SK-N-SH (cell line): ENCODE measurements around the gene PGM5.

Source experiments
- EP300 ChIP-seq, 2 experiments: IDR thresholded peaks; 2 replicates each; pipeline versions ENCODE4 v1.4.0 to v1.6.1; 2012; ENCODE audit warnings: borderline replicate concordance in 1 of 2, low read depth in 1 of 2, low read length in 1 of 2
- FOSL2 ChIP-seq: IDR thresholded peaks from 2 replicates; pipeline ENCODE4 v1.4.0; 2012; ENCODE audit warnings: low read depth, mild to moderate bottlenecking, moderate library complexity, borderline replicate concordance
- FOXM1 ChIP-seq: IDR thresholded peaks from 2 replicates; pipeline ENCODE4 v1.4.0; 2012; ENCODE audit warnings: low read depth, mild to moderate bottlenecking
- MEF2A ChIP-seq: IDR thresholded peaks from 2 replicates; pipeline ENCODE4 v1.4.0; 2012; ENCODE audit warnings: low read depth, borderline replicate concordance
- MXI1 ChIP-seq: IDR thresholded peaks from 2 replicates; pipeline ENCODE4 v1.6.1; 2012; ENCODE audit warnings: mild to moderate bottlenecking, low read depth, low read length, improper control_type of control experiment
- POLR2AphosphoS5 ChIP-seq: IDR thresholded peaks from 2 replicates; pipeline ENCODE4 v1.6.1; 2012; ENCODE audit warnings: low read depth, low read length
- TAF1 ChIP-seq: IDR thresholded peaks from 2 replicates; pipeline ENCODE4 v1.6.1; 2012; ENCODE audit warnings: low read depth, mild to moderate bottlenecking, low read length, moderate library complexity, borderline replicate concordance
- TF ChIP-seq, protein P1 (sequence below): IDR thresholded peaks from 2 replicates; pipeline ENCODE4 v1.6.1; 2012; ENCODE audit warnings: mild to moderate bottlenecking, low read depth, low read length, moderate library complexity
- TF ChIP-seq, protein P2 (sequence below): fragments of 150-350 bp; IDR thresholded peaks from 2 replicates; pipeline ENCODE4 v1.6.1; 2016; ENCODE audit warnings: mild to moderate bottlenecking, low read depth, low read length
- TF ChIP-seq, protein P3 (sequence below): fragments of 200-600 bp; sonication (generic); IDR thresholded peaks from 2 replicates; pipeline ENCODE4 v1.6.1; 2017; ENCODE audit warnings: antibody characterized with exemption, mild to moderate bottlenecking, moderate library complexity
- TF ChIP-seq, protein P4 (sequence below): fragments of 150-350 bp; IDR thresholded peaks from 2 replicates; pipeline ENCODE4 v1.6.1; 2017; ENCODE audit warnings: antibody characterized with exemption, low read length, low read depth, borderline replicate concordance
- TF ChIP-seq, protein P5 (sequence below): IDR thresholded peaks from 2 replicates; pipeline ENCODE4 v1.4.0; 2012; ENCODE audit warnings: low read depth, borderline replicate concordance
- TF ChIP-seq, protein P6 (sequence below): IDR thresholded peaks from 2 replicates; pipeline ENCODE4 v1.4.0; 2012; ENCODE audit warnings: low read depth, borderline replicate concordance

DNA sequence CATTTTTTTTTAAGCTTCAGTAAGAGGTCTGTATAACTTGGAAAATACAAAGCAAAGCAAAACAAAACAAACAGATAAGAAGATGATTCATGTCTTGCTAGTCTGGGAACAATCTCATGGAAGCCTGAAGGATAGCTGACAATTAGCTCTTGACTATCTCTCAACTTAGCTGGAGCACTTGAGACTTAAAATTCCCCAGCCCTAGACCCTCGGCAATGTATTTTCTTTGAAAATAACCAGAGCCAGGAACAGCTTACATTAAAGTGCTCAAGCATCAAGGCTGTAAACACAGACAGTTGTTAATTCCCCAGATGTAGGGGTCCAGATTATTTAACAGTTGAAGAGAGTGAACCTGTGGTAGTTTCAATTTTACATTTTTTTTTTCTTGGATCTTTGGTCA lies 101.4 kb downstream of the PGM5 start:
- TF ChIP-seq, protein P1, sequence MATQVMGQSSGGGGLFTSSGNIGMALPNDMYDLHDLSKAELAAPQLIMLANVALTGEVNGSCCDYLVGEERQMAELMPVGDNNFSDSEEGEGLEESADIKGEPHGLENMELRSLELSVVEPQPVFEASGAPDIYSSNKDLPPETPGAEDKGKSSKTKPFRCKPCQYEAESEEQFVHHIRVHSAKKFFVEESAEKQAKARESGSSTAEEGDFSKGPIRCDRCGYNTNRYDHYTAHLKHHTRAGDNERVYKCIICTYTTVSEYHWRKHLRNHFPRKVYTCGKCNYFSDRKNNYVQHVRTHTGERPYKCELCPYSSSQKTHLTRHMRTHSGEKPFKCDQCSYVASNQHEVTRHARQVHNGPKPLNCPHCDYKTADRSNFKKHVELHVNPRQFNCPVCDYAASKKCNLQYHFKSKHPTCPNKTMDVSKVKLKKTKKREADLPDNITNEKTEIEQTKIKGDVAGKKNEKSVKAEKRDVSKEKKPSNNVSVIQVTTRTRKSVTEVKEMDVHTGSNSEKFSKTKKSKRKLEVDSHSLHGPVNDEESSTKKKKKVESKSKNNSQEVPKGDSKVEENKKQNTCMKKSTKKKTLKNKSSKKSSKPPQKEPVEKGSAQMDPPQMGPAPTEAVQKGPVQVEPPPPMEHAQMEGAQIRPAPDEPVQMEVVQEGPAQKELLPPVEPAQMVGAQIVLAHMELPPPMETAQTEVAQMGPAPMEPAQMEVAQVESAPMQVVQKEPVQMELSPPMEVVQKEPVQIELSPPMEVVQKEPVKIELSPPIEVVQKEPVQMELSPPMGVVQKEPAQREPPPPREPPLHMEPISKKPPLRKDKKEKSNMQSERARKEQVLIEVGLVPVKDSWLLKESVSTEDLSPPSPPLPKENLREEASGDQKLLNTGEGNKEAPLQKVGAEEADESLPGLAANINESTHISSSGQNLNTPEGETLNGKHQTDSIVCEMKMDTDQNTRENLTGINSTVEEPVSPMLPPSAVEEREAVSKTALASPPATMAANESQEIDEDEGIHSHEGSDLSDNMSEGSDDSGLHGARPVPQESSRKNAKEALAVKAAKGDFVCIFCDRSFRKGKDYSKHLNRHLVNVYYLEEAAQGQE: no peak
- TF ChIP-seq, protein P2, sequence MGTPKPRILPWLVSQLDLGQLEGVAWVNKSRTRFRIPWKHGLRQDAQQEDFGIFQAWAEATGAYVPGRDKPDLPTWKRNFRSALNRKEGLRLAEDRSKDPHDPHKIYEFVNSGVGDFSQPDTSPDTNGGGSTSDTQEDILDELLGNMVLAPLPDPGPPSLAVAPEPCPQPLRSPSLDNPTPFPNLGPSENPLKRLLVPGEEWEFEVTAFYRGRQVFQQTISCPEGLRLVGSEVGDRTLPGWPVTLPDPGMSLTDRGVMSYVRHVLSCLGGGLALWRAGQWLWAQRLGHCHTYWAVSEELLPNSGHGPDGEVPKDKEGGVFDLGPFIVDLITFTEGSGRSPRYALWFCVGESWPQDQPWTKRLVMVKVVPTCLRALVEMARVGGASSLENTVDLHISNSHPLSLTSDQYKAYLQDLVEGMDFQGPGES: no peak
- TF ChIP-seq, protein P3, sequence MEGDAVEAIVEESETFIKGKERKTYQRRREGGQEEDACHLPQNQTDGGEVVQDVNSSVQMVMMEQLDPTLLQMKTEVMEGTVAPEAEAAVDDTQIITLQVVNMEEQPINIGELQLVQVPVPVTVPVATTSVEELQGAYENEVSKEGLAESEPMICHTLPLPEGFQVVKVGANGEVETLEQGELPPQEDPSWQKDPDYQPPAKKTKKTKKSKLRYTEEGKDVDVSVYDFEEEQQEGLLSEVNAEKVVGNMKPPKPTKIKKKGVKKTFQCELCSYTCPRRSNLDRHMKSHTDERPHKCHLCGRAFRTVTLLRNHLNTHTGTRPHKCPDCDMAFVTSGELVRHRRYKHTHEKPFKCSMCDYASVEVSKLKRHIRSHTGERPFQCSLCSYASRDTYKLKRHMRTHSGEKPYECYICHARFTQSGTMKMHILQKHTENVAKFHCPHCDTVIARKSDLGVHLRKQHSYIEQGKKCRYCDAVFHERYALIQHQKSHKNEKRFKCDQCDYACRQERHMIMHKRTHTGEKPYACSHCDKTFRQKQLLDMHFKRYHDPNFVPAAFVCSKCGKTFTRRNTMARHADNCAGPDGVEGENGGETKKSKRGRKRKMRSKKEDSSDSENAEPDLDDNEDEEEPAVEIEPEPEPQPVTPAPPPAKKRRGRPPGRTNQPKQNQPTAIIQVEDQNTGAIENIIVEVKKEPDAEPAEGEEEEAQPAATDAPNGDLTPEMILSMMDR: no peak
- TF ChIP-seq EP300 (IDR thresholded peaks at IDR 0.05; ENCODE audit: borderline replicate concordance in 1 of 2, low read depth in 1 of 2, low read length in 1 of 2): no peak
- TF ChIP-seq FOXM1: no peak
- no peak for TF ChIP-seq MEF2A
- TF ChIP-seq, protein P4, sequence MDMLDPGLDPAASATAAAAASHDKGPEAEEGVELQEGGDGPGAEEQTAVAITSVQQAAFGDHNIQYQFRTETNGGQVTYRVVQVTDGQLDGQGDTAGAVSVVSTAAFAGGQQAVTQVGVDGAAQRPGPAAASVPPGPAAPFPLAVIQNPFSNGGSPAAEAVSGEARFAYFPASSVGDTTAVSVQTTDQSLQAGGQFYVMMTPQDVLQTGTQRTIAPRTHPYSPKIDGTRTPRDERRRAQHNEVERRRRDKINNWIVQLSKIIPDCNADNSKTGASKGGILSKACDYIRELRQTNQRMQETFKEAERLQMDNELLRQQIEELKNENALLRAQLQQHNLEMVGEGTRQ: no peak
- no peak for TF ChIP-seq TAF1
- TF ChIP-seq, protein P5, sequence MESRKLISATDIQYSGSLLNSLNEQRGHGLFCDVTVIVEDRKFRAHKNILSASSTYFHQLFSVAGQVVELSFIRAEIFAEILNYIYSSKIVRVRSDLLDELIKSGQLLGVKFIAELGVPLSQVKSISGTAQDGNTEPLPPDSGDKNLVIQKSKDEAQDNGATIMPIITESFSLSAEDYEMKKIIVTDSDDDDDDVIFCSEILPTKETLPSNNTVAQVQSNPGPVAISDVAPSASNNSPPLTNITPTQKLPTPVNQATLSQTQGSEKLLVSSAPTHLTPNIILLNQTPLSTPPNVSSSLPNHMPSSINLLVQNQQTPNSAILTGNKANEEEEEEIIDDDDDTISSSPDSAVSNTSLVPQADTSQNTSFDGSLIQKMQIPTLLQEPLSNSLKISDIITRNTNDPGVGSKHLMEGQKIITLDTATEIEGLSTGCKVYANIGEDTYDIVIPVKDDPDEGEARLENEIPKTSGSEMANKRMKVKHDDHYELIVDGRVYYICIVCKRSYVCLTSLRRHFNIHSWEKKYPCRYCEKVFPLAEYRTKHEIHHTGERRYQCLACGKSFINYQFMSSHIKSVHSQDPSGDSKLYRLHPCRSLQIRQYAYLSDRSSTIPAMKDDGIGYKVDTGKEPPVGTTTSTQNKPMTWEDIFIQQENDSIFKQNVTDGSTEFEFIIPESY: no peak
- no peak for TF ChIP-seq FOSL2
- TF ChIP-seq MXI1: no peak
- TF ChIP-seq POLR2AphosphoS5: no peak
- TF ChIP-seq, protein P6, sequence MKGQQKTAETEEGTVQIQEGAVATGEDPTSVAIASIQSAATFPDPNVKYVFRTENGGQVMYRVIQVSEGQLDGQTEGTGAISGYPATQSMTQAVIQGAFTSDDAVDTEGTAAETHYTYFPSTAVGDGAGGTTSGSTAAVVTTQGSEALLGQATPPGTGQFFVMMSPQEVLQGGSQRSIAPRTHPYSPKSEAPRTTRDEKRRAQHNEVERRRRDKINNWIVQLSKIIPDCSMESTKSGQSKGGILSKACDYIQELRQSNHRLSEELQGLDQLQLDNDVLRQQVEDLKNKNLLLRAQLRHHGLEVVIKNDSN: no peak
